Nephron (organoid): ENCODE data around the gene SLX1A.
"Not testable (repeated sequence)": the region's sequence is repeated elsewhere in the genome, so short reads cannot be mapped to it uniquely, and the experiment has no call there.

Source experiments
- H3K27ac Mint-ChIP-seq, 3 experiments: 2 replicates each; pipeline ENCODE4 v1.8.0; 2020; ENCODE audit warnings: mixed read lengths in 3 of 3, mild to moderate bottlenecking in 2 of 3, moderate library complexity in 1 of 3
- H3K27me3 Mint-ChIP-seq: 2 replicates; pipeline ENCODE4 v1.8.0; 2021; ENCODE audit warnings: low read depth, mild to moderate bottlenecking, moderate library complexity, mixed read lengths
- H3K36me3 Mint-ChIP-seq: 2 replicates; pipeline ENCODE4 v1.8.0; 2020; ENCODE audit warnings: low read depth, mixed read lengths
- H3K4me1 Mint-ChIP-seq: 2 replicates; pipeline ENCODE4 v1.8.0; 2020; ENCODE audit warnings: mixed read lengths
- H3K4me3 Mint-ChIP-seq, 3 experiments: 2 replicates each; pipeline ENCODE4 v1.8.0; 2020; ENCODE audit warnings: mild to moderate bottlenecking in 3 of 3, mixed read lengths in 3 of 3, moderate library complexity in 2 of 3
- H3K9me3 Mint-ChIP-seq: 2 replicates; pipeline ENCODE4 v1.8.0; 2020; ENCODE audit warnings: mixed read lengths
- TF ChIP-seq, protein P1 (sequence below), 3 experiments: fragments of 200-600 bp; sonication (generic); IDR thresholded peaks; one replicate each; pipeline ENCODE4 v1.5.0; 2021; ENCODE audit warnings: antibody characterized with exemption in 3 of 3; ENCODE audit not compliant: unreplicated experiment in 3 of 3

Gene SLX1A

DNA sequence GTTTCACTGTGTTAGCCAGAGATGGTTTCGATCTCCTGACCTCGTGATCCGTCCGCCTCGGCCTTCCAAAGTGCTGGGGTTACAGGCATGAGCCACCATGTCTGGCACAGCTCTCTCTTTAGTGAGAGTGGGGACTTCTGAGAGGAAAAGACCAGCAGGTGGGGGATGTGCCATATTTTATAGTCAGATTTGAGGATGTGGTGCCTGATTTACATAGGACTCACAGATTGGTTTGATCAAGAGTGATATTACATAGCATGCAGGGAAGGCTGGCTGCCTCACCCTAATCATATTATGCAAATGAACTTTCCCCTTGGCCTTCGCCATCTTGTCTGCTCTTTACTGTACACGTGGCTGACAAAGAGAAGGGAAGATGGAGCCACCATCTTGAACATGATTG, 42.6 kb upstream of the SLX1A start:
- no peak overlapping the region for H3K4me3 Mint-ChIP-seq
- no peak overlapping the region for H3K27ac Mint-ChIP-seq
- no peaks in the 10 kb centered on the region for H3K27me3 Mint-ChIP-seq
- H3K4me1 Mint-ChIP-seq: no peaks in the 10 kb centered on the region
- H3K9me3 Mint-ChIP-seq: peaks cover 15% of the 10 kb centered on the region
- no peaks in the 10 kb centered on the region for H3K36me3 Mint-ChIP-seq
- TF ChIP-seq, protein P1, sequence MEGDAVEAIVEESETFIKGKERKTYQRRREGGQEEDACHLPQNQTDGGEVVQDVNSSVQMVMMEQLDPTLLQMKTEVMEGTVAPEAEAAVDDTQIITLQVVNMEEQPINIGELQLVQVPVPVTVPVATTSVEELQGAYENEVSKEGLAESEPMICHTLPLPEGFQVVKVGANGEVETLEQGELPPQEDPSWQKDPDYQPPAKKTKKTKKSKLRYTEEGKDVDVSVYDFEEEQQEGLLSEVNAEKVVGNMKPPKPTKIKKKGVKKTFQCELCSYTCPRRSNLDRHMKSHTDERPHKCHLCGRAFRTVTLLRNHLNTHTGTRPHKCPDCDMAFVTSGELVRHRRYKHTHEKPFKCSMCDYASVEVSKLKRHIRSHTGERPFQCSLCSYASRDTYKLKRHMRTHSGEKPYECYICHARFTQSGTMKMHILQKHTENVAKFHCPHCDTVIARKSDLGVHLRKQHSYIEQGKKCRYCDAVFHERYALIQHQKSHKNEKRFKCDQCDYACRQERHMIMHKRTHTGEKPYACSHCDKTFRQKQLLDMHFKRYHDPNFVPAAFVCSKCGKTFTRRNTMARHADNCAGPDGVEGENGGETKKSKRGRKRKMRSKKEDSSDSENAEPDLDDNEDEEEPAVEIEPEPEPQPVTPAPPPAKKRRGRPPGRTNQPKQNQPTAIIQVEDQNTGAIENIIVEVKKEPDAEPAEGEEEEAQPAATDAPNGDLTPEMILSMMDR (IDR thresholded peaks at IDR 0.05; ENCODE audit: unreplicated experiment in 3 of 3): no peak

DNA sequence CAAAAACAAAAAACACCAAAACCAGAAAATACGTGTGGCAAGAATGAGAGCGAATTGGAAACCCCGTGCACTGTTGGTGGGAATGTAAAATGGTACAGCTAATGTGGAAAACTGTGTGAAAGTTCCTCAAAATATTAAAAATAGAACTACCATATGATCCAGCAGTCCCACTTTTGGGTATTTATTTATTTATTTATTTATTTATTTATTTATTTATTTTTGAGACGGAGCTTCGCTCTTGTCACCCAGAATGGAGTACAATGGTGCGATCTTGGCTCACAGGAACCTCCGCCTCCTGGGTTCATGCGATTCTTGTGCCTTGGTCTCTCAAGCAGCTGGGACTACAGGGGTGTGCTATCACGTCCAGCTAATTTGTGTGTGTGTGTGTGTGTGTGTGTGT, 41.2 kb upstream of the SLX1A start:
- TF ChIP-seq, protein P1 (IDR thresholded peaks at IDR 0.05; ENCODE audit: unreplicated experiment in 3 of 3): no peak
- H3K27me3 Mint-ChIP-seq: no peaks in the 10 kb centered on the region
- H3K4me1 Mint-ChIP-seq: no peaks in the 10 kb centered on the region
- no peaks in the 10 kb centered on the region for H3K36me3 Mint-ChIP-seq
- no peak overlapping the region for H3K4me3 Mint-ChIP-seq
- no peak overlapping the region for H3K27ac Mint-ChIP-seq
- peaks cover 15% of the 10 kb centered on the region for H3K9me3 Mint-ChIP-seq

DNA sequence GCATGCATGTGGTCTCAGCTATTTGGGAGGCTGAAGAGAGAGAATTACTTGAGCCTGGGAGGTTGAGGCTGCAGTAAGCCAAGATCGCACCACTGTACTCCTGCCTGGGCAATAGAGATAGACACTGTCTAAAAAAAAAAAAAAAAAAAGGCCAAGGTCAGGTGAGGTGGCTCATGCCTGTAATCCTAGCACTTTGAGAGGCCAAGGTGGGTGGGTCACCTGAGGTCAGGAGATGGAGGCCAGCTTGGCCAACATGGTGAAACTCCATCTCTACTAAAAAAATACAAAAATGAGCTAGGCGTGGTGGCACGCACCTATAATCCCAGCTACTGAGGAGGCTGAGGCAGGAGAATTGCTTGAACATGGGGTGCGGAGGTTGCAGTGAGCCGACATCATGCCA, 38.5 kb upstream of the SLX1A start:
- TF ChIP-seq, protein P1 (IDR thresholded peaks at IDR 0.05; ENCODE audit: unreplicated experiment in 3 of 3): no peak
- H3K36me3 Mint-ChIP-seq: no peaks in the 10 kb centered on the region
- H3K27me3 Mint-ChIP-seq: no peaks in the 10 kb centered on the region
- H3K4me3 Mint-ChIP-seq: no peak overlapping the region
- no peaks in the 10 kb centered on the region for H3K4me1 Mint-ChIP-seq
- H3K27ac Mint-ChIP-seq: no peak overlapping the region
- peaks cover 5% of the 10 kb centered on the region for H3K9me3 Mint-ChIP-seq

DNA sequence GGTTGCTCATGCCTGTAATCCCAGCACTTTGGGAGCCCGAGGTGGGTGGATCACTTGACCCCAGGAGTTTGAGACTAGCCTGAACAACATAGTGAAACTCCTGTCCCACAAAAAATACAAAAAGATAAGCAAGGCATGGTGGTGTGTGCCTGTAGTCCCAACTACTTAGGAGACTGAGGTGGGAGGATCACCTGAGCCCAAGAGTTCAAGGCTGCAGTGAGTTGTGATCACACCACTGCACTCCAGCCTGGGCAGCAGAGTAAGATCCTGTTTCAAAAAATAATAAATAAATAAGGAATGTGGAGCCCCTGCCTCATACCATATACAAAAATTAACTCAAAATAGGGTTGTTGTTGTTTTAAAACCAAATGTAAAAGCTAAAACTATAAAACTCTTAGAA, 36.5 kb upstream of the SLX1A start:
- Mint-ChIP-seq H3K4me3 (no peak overlapping the region), H3K27ac (no peak overlapping the region), H3K36me3 (no peaks in the 10 kb centered on the region), H3K27me3 (no peaks in the 10 kb centered on the region), H3K4me1 (no peaks in the 10 kb centered on the region), H3K9me3 (peaks cover 3% of the 10 kb centered on the region)
- TF ChIP-seq, protein P1 (IDR thresholded peaks at IDR 0.05; ENCODE audit: unreplicated experiment in 3 of 3): no peak

DNA sequence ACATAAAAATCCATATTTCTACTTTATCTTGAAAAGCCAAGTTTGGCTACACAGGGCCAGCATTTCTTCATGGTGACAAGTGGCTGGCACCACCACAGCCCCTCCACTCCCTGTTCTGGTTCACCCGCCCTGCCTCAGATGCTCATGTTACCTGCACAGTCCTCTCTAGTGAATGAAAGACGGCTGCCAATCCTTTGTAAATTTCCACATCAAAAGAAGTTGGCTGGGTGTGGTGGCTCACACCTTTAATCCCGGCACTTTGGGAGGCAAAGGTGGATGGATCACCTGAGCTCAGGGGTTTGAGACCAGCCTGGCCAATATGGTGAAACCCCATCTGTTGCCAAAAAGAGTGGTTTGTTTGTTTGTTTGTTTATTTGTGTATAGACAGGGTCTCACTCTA, 30.1 kb upstream of the SLX1A start:
- peaks cover 4% of the 10 kb centered on the region for H3K36me3 Mint-ChIP-seq
- no peak overlapping the region for H3K4me3 Mint-ChIP-seq
- H3K9me3 Mint-ChIP-seq: peaks cover 2% of the 10 kb centered on the region
- TF ChIP-seq, protein P1 (IDR thresholded peaks at IDR 0.05; ENCODE audit: unreplicated experiment in 3 of 3): no peak
- H3K27ac Mint-ChIP-seq: no peak overlapping the region
- H3K4me1 Mint-ChIP-seq: peaks cover 4% of the 10 kb centered on the region
- H3K27me3 Mint-ChIP-seq: no peaks in the 10 kb centered on the region

DNA sequence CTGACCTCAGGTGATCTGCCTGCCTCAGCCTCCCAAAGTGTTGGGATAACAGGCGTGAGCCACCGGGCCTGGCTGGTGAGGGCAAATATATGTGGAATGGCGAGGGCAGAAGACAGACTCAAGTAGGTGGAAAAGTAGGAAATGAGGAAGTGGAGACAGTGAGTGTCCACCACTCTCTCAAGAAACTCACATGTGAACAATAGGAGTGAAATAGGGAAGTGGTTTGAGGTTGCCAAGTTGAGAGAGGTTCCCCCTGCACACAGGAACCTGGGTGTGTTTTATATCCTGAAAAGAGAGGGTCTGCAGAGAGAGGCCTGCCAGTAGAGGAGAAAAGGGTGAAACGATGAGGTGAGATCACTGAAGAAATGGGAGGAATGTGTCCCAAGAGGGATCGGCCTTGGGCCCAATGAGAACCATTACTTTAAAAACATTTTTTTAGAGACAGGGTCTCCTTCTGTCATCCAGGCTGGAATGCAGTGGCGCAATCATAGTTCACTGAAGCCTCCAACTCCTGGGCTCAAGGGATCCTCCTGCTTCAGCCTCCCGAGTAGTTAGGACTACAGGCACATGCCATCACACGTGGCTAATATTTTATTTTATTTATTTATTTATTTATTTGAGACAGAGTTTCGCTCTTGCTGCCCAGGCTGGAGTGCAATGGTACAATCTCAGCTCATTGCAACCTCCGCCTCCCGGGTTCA, 27.3 kb upstream of the SLX1A start:
- Mint-ChIP-seq H3K4me1 (peaks cover 4% of the 10 kb centered on the region), H3K9me3 (peaks cover 2% of the 10 kb centered on the region), H3K27me3 (no peaks in the 10 kb centered on the region), H3K27ac (no peak overlapping the region), H3K36me3 (peaks cover 4% of the 10 kb centered on the region), H3K4me3 (no peak overlapping the region)
- TF ChIP-seq, protein P1 (IDR thresholded peaks at IDR 0.05; ENCODE audit: unreplicated experiment in 3 of 3): no peak

DNA sequence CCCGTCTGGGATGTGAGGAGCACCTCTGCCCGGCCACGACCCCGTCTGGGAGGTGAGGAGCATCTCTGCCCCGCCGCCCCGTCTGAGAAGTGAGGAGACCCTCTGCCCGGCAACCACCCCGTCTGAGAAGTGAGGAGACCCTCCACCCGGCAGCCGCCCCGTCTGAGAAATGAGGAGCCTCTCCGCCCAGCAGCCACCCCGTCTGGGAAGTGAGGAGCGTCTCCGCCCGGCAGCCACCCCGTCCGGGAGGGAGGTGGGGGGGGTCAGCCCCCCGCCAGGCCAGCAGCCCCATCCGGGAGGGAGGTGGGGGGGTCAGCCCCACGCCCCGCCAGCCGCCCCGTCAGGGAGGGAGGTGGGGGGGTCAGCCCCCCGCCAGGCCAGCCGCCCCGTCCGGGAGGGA, 24.9 kb upstream of the SLX1A start:
- not testable (repeated sequence) for H3K4me1 Mint-ChIP-seq, H3K27me3 Mint-ChIP-seq, H3K4me3 Mint-ChIP-seq, H3K36me3 Mint-ChIP-seq, H3K9me3 Mint-ChIP-seq, H3K27ac Mint-ChIP-seq

DNA sequence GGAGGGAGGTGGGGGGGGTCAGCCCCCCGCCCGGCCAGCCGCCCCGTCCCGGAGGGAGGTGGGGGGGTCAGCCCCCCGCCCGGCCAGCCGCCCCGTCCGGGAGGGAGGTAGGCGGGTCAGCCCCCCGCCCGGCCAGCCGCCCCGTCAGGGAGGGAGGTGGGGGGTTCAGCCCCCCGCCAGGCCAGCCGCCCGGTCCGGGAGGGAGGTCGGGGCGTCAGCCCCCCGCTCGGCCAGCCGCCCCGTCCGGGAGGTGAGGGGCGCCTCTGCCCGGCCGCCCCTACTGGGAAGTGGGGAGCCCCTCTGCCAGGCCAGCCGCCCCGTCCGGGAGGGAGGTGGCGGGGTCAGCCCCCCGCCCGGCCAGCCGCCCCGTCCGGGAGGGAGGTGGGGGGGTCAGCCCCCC, 24.3 kb upstream of the SLX1A start:
- not testable (repeated sequence) for H3K27me3 Mint-ChIP-seq, H3K36me3 Mint-ChIP-seq, H3K9me3 Mint-ChIP-seq, H3K4me1 Mint-ChIP-seq, H3K27ac Mint-ChIP-seq, H3K4me3 Mint-ChIP-seq

DNA sequence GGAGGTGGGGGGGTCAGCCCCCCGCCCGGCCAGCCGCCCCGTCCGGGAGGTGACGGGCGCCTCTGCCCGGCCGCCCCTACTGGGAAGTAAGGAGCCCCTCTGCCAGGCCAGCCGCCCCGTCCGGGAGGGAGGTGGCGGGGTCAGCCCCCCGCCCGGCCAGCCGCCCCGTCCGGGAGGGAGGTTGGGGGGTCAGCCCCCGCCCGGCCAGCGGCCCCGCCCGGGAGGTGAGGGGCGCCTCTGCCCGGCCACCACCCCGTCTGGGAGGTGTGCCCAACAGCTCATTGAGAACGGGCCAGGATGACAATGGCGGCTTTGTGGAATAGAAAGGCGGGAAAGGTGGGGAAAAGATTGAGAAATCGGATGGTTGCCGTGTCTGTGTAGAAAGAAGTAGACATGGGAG, 23.5 kb upstream of the SLX1A start:
- not testable (repeated sequence) for H3K27ac Mint-ChIP-seq, H3K36me3 Mint-ChIP-seq, H3K4me1 Mint-ChIP-seq, H3K27me3 Mint-ChIP-seq, H3K9me3 Mint-ChIP-seq, H3K4me3 Mint-ChIP-seq
